Liver (tissue), 3 donors: ENCODE results near the gene MTMR10.

Source experiments
- ATF3 ChIP-seq: IDR thresholded peaks from 2 replicates; pipeline ENCODE4 v1.6.1; 2016; ENCODE audit warnings: antibody characterized with exemption
- GABPA ChIP-seq, 2 donors: IDR thresholded peaks in 1 of 2; conservative IDR thresholded peaks in 1 of 2; 2 replicates each; pipeline ENCODE4 v1.6.1; 2016; ENCODE audit warnings: antibody characterized with exemption in 2 of 2, mild to moderate bottlenecking in 1 of 2, moderate library complexity in 1 of 2
- HNF4G ChIP-seq: IDR thresholded peaks from 2 replicates; pipeline ENCODE4 v1.6.1; 2016; ENCODE audit warnings: antibody characterized with exemption
- JUND ChIP-seq, 2 donors: IDR thresholded peaks; 2 replicates each; pipeline ENCODE4 v1.6.1; 2016; ENCODE audit warnings: antibody characterized with exemption in 2 of 2
- RAD21 ChIP-seq, 2 donors: IDR thresholded peaks; 2 replicates each; pipeline ENCODE4 v1.6.1; 2016; ENCODE audit warnings: antibody characterized with exemption in 2 of 2, mild to moderate bottlenecking in 2 of 2
- RXRA ChIP-seq, 2 donors: IDR thresholded peaks; 2 replicates each; pipeline ENCODE4 v1.6.1; 2017 to 2018; ENCODE audit warnings: antibody characterized with exemption in 2 of 2, mild to moderate bottlenecking in 1 of 2
- SP1 ChIP-seq: IDR thresholded peaks from 2 replicates; pipeline ENCODE4 v1.6.1; 2018; ENCODE audit warnings: antibody characterized with exemption, mild to moderate bottlenecking
- TAF1 ChIP-seq: conservative IDR thresholded peaks from 2 replicates; pipeline ENCODE4 v1.6.1; 2016; ENCODE audit warnings: antibody characterized with exemption, mild to moderate bottlenecking
- TF ChIP-seq, protein P1 (sequence below): fragments of 150-350 bp; IDR thresholded peaks from 2 replicates; pipeline ENCODE4 v1.5.1; 2017; ENCODE audit warnings: improper control_type of control experiment, low read depth, low read length; ENCODE audit not compliant: missing input control
- TF ChIP-seq, protein P2 (sequence below): IDR thresholded peaks from 2 replicates; pipeline ENCODE4 v1.6.1; 2016; ENCODE audit warnings: antibody characterized with exemption
- TF ChIP-seq, protein P3 (sequence below): IDR thresholded peaks from 2 replicates; pipeline ENCODE4 v1.6.1; 2016; ENCODE audit warnings: antibody characterized with exemption, mild to moderate bottlenecking
- donor health status: healthy.
- donor health status: healthy.

GRCh38 chr15:30922480-30923311 lies 68.7 kb downstream of the MTMR10 start:
- TF ChIP-seq, protein P1, sequence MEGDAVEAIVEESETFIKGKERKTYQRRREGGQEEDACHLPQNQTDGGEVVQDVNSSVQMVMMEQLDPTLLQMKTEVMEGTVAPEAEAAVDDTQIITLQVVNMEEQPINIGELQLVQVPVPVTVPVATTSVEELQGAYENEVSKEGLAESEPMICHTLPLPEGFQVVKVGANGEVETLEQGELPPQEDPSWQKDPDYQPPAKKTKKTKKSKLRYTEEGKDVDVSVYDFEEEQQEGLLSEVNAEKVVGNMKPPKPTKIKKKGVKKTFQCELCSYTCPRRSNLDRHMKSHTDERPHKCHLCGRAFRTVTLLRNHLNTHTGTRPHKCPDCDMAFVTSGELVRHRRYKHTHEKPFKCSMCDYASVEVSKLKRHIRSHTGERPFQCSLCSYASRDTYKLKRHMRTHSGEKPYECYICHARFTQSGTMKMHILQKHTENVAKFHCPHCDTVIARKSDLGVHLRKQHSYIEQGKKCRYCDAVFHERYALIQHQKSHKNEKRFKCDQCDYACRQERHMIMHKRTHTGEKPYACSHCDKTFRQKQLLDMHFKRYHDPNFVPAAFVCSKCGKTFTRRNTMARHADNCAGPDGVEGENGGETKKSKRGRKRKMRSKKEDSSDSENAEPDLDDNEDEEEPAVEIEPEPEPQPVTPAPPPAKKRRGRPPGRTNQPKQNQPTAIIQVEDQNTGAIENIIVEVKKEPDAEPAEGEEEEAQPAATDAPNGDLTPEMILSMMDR, result no peak
- TF ChIP-seq, protein P2, sequence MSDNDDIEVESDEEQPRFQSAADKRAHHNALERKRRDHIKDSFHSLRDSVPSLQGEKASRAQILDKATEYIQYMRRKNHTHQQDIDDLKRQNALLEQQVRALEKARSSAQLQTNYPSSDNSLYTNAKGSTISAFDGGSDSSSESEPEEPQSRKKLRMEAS, result no peak
- TF ChIP-seq RAD21 (IDR thresholded peaks at IDR 0.05) (no peak), TAF1 (no peak), RXRA (IDR thresholded peaks at IDR 0.05) (no peak), JUND (IDR thresholded peaks at IDR 0.05) (no peak), ATF3 (no peak), GABPA (IDR thresholded peaks at IDR 0.05 in 1 of 2, conservative IDR thresholded peaks at IDR 0.05 in 1 of 2) (no peak), SP1 (no peak), HNF4G (no peak)
- TF ChIP-seq, protein P3, sequence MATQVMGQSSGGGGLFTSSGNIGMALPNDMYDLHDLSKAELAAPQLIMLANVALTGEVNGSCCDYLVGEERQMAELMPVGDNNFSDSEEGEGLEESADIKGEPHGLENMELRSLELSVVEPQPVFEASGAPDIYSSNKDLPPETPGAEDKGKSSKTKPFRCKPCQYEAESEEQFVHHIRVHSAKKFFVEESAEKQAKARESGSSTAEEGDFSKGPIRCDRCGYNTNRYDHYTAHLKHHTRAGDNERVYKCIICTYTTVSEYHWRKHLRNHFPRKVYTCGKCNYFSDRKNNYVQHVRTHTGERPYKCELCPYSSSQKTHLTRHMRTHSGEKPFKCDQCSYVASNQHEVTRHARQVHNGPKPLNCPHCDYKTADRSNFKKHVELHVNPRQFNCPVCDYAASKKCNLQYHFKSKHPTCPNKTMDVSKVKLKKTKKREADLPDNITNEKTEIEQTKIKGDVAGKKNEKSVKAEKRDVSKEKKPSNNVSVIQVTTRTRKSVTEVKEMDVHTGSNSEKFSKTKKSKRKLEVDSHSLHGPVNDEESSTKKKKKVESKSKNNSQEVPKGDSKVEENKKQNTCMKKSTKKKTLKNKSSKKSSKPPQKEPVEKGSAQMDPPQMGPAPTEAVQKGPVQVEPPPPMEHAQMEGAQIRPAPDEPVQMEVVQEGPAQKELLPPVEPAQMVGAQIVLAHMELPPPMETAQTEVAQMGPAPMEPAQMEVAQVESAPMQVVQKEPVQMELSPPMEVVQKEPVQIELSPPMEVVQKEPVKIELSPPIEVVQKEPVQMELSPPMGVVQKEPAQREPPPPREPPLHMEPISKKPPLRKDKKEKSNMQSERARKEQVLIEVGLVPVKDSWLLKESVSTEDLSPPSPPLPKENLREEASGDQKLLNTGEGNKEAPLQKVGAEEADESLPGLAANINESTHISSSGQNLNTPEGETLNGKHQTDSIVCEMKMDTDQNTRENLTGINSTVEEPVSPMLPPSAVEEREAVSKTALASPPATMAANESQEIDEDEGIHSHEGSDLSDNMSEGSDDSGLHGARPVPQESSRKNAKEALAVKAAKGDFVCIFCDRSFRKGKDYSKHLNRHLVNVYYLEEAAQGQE, result no peak
